ENCODE data around the gene SLC9A3. TPM values are rescaled to one million over a fixed set of nuclear protein-coding genes. Genes with fewer than 3 reads are reported as not detected.

The SLC9A3 gene
- total RNA-seq, 6 experiments from 2014 or later: 0.63 to 1.00 (median 0.74) TPM

GRCh38 chr5:485946-486491 lies 38.2 kb downstream of the SLC9A3 start:
- no peak for TF ChIP-seq CTCF (IDR thresholded peaks at IDR 0.05)
- peaks cover 6% of the 10 kb centered on the region for H3K27me3 Mint-ChIP-seq (ENCODE audit: insufficient read depth)
- DNase-seq: no peak

GRCh38 chr5:485113-485945 lies 38.9 kb downstream of the SLC9A3 start:
- Mint-ChIP-seq H3K4me3 (no peak overlapping the region), H3K4me1 (ENCODE audit: low read depth) (no peaks in the 10 kb centered on the region), H3K27ac (no peak overlapping the region), H3K36me3 (ENCODE audit: low read depth) (no peaks in the 10 kb centered on the region), H3K27me3 (ENCODE audit: insufficient read depth) (peaks cover 6% of the 10 kb centered on the region), H3K9me3 (no peaks in the 10 kb centered on the region)
- no peak for TF ChIP-seq CTCF (IDR thresholded peaks at IDR 0.05)
- DNase-seq: no peak

More at GRCh38 chr5:485946-486491, 38.2 kb downstream of the SLC9A3 start:
- Mint-ChIP-seq H3K27ac (no peak overlapping the region), H3K9me3 (no peaks in the 10 kb centered on the region), H3K4me3 (no peak overlapping the region), H3K36me3 (ENCODE audit: low read depth) (no peaks in the 10 kb centered on the region), H3K4me1 (ENCODE audit: low read depth) (no peaks in the 10 kb centered on the region)

GRCh38 chr5:484556-484955 lies 39.7 kb downstream of the SLC9A3 start:
- DNase-seq: no peak
- no peaks in the 10 kb centered on the region for H3K9me3 Mint-ChIP-seq
- H3K27me3 Mint-ChIP-seq (ENCODE audit: insufficient read depth): peaks cover 3% of the 10 kb centered on the region
- H3K27ac Mint-ChIP-seq: no peak overlapping the region
- H3K36me3 Mint-ChIP-seq (ENCODE audit: low read depth): no peaks in the 10 kb centered on the region
- no peaks in the 10 kb centered on the region for H3K4me1 Mint-ChIP-seq (ENCODE audit: low read depth)
- TF ChIP-seq CTCF (IDR thresholded peaks at IDR 0.05): no peak
- H3K4me3 Mint-ChIP-seq: no peak overlapping the region

- no peaks in the 10 kb centered on the region for H3K36me3 Mint-ChIP-seq (ENCODE audit: low read depth)
- no peak for DNase-seq
- no peak overlapping the region for H3K27ac Mint-ChIP-seq
- peaks cover 3% of the 10 kb centered on the region for H3K27me3 Mint-ChIP-seq (ENCODE audit: insufficient read depth)
- H3K9me3 Mint-ChIP-seq: no peaks in the 10 kb centered on the region
- H3K4me3 Mint-ChIP-seq: no peak overlapping the region
- no peak for TF ChIP-seq CTCF (IDR thresholded peaks at IDR 0.05)
- H3K4me1 Mint-ChIP-seq (ENCODE audit: low read depth): no peaks in the 10 kb centered on the region
Measured at GRCh38 chr5:483434-484140, 40.7 kb downstream of the SLC9A3 start.

GRCh38 chr5:483011-483410 lies 41.2 kb downstream of the SLC9A3 start:
- Mint-ChIP-seq H3K27me3 (ENCODE audit: insufficient read depth) (peaks cover 3% of the 10 kb centered on the region), H3K36me3 (ENCODE audit: low read depth) (no peaks in the 10 kb centered on the region), H3K27ac (no peak overlapping the region), H3K9me3 (no peaks in the 10 kb centered on the region), H3K4me3 (no peak overlapping the region), H3K4me1 (ENCODE audit: low read depth) (no peaks in the 10 kb centered on the region)
- TF ChIP-seq CTCF (IDR thresholded peaks at IDR 0.05): no peak
- no peak for DNase-seq
